MM.1S (cell line): Measurements from ENCODE around the gene KRTAP21-2.

Source experiments
- DNase-seq: peaks from one replicate; pipeline ENCODE4 v3.0.0-alpha.2; 2015
- H2AFZ ChIP-seq: fragments of 300-600 bp; sonication (generic); 2 replicates; pipeline ENCODE4 v1.6.0; 2016; ENCODE audit warnings: antibody characterized with exemption, low read length
- H3F3A ChIP-seq: fragments of 300-600 bp; sonication (generic); 2 replicates; pipeline ENCODE4 v1.6.1; 2016; ENCODE audit warnings: mild to moderate bottlenecking, antibody characterized with exemption, low read length, moderate library complexity, mixed read lengths; ENCODE audit not compliant: insufficient read depth
- H3K27ac ChIP-seq: fragments of 300-600 bp; sonication (generic); 2 replicates; pipeline ENCODE4 v1.5.1; 2016; ENCODE audit warnings: mild to moderate bottlenecking, low read length
- H3K27me3 ChIP-seq: fragments of 300-600 bp; sonication (generic); replicated peaks from 2 replicates; pipeline ENCODE4 v1.6.0; 2016; ENCODE audit warnings: low read length; ENCODE audit not compliant: insufficient read depth
- H3K36me3 ChIP-seq: fragments of 300-600 bp; sonication (generic); replicated peaks from 2 replicates; pipeline ENCODE4 v1.6.1; 2016; ENCODE audit warnings: mild to moderate bottlenecking, low read length, mixed read lengths; ENCODE audit not compliant: insufficient read depth
- H3K4me1 ChIP-seq: fragments of 300-600 bp; sonication (generic); 2 replicates; pipeline ENCODE4 v1.6.1; 2016; ENCODE audit warnings: low read length, mixed read lengths
- H3K4me2 ChIP-seq: fragments of 300-600 bp; sonication (generic); 2 replicates; pipeline ENCODE4 v1.6.0; 2016; ENCODE audit warnings: low read depth, low read length
- H3K4me3 ChIP-seq: fragments of 300-600 bp; sonication (generic); 2 replicates; pipeline ENCODE4 v1.5.1; 2016; ENCODE audit warnings: low read length, mixed read lengths
- H3K79me2 ChIP-seq: fragments of 300-600 bp; sonication (generic); 2 replicates; pipeline ENCODE4 v1.6.1; 2016; ENCODE audit warnings: mixed run types, low read length, mixed read lengths
- H3K9ac ChIP-seq: fragments of 300-600 bp; sonication (generic); 2 replicates; pipeline ENCODE4 v1.6.1; 2016; ENCODE audit warnings: low read length, mixed read lengths
- H3K9me2 ChIP-seq: fragments of 300-600 bp; sonication (generic); replicated peaks from 2 replicates; pipeline ENCODE4 v1.6.1; 2016; ENCODE audit warnings: mild to moderate bottlenecking, low read length, mixed read lengths; ENCODE audit not compliant: insufficient read depth
- H3K9me3 ChIP-seq: fragments of 300-600 bp; sonication (generic); replicated peaks from 2 replicates; pipeline ENCODE4 v1.6.1; 2016; ENCODE audit warnings: mild to moderate bottlenecking, low read length, mixed read lengths; ENCODE audit not compliant: insufficient read depth
- H4K20me1 ChIP-seq: fragments of 300-600 bp; sonication (generic); 2 replicates; pipeline ENCODE4 v1.6.1; 2016; ENCODE audit warnings: mild to moderate bottlenecking, low read length, moderate library complexity, mixed read lengths; ENCODE audit not compliant: insufficient read depth
- EZH2 ChIP-seq: fragments of 300-600 bp; sonication (generic); optimal IDR thresholded peaks from 2 replicates; pipeline ENCODE3; 2017; ENCODE audit warnings: low read depth, mild to moderate bottlenecking, antibody characterized with exemption, low read length, mixed read lengths
- EZH2phosphoT487 ChIP-seq: fragments of 300-600 bp; sonication (generic); IDR thresholded peaks from 2 replicates; pipeline ENCODE4 v1.6.1; 2018; ENCODE audit warnings: antibody characterized with exemption, low read length
- TF ChIP-seq, protein P1 (sequence below): fragments of 300-600 bp; sonication (generic); IDR thresholded peaks from 2 replicates; pipeline ENCODE4 v1.5.1; 2016; ENCODE audit warnings: antibody characterized with exemption, low read length, mixed read lengths

KRTAP21-2 gene

DNA sequence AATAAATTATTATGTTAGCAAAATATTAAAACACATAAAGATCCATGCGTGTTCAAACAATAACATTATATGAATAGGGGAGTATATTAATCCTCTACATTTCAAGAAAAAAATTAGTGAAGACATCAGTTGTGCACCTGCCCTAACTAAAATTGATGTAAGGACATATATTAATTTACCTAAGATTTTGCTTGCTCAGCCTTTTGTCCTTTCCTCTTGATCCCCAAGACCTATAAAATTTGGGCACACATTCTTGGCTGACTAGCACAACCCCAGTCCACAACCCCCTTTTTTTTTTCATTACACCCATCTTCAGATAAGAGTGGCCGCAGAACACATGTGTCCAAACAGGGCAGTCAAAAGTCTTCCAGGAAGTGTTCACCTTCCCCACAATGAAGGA lies 6.6 kb downstream of the KRTAP21-2 start:
- H3K9me3 ChIP-seq = no peaks in the 10 kb centered on the region
- no peaks in the 10 kb centered on the region for H3K27me3 ChIP-seq
- H3K27ac ChIP-seq = no peak overlapping the region
- TF ChIP-seq EZH2 = no peak
- TF ChIP-seq EZH2phosphoT487 = no peak
- TF ChIP-seq, protein P1, sequence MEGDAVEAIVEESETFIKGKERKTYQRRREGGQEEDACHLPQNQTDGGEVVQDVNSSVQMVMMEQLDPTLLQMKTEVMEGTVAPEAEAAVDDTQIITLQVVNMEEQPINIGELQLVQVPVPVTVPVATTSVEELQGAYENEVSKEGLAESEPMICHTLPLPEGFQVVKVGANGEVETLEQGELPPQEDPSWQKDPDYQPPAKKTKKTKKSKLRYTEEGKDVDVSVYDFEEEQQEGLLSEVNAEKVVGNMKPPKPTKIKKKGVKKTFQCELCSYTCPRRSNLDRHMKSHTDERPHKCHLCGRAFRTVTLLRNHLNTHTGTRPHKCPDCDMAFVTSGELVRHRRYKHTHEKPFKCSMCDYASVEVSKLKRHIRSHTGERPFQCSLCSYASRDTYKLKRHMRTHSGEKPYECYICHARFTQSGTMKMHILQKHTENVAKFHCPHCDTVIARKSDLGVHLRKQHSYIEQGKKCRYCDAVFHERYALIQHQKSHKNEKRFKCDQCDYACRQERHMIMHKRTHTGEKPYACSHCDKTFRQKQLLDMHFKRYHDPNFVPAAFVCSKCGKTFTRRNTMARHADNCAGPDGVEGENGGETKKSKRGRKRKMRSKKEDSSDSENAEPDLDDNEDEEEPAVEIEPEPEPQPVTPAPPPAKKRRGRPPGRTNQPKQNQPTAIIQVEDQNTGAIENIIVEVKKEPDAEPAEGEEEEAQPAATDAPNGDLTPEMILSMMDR = no peak
- H3K79me2 ChIP-seq = no peaks in the 10 kb centered on the region
- H2AFZ ChIP-seq = no peak overlapping the region
- H3K4me2 ChIP-seq = no peak overlapping the region
- H3K36me3 ChIP-seq = no peaks in the 10 kb centered on the region
- H3K4me1 ChIP-seq = no peaks in the 10 kb centered on the region
- DNase-seq = no peak
- H4K20me1 ChIP-seq = no peaks in the 10 kb centered on the region
- no peaks in the 10 kb centered on the region for H3F3A ChIP-seq
- H3K9ac ChIP-seq = no peak overlapping the region
- H3K9me2 ChIP-seq = no peaks in the 10 kb centered on the region
- H3K4me3 ChIP-seq = no peak overlapping the region

DNA sequence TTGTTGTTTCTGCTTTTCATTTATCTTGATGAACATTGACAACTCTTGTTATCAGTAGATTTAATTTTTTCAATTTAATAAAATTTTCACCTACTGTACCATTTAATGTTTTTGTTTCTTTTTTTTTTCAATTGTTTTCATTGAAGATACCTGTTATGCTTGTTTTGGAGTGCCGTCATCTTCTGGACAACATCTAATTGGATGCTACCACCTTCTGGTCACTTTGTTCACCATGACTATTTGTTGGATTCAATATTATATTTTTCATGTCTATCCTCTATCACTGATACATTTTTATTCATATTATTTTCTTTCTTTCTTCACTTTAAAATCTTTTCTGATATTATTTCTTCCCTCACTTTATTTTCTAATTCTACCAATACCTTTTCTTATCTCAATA lies 14.0 kb downstream of the KRTAP21-2 start:
- no peak overlapping the region for H3K4me3 ChIP-seq
- no peaks in the 10 kb centered on the region for H4K20me1 ChIP-seq
- DNase-seq = no peak

DNA sequence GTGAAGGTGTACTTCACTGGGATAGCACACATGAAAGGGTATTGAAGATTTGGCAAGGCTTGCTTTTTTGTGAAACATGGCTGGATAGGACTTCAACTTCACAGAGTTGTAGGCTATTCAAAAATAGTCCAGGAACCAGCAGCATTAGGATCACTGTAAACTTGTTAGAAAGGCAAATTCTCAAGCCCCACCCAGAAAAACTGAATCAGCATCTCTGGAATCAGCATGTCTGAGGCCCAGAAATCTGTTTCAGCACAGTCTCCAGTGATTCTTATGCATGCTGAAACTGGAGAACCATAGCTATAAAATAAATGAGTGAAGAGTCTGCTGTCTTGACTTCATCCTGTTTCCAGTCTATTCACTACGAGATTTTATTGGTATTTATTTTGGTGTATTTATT lies 20.3 kb downstream of the KRTAP21-2 start:
- no peaks in the 10 kb centered on the region for H3K36me3 ChIP-seq
- no peaks in the 10 kb centered on the region for H3K79me2 ChIP-seq
- H3K27me3 ChIP-seq = no peaks in the 10 kb centered on the region
- no peaks in the 10 kb centered on the region for H3K9me2 ChIP-seq
- TF ChIP-seq, protein P1 = no peak
- TF ChIP-seq EZH2 = no peak
- no peak for TF ChIP-seq EZH2phosphoT487
- H3F3A ChIP-seq = no peaks in the 10 kb centered on the region
- H3K9ac ChIP-seq = no peak overlapping the region
- no peak overlapping the region for H3K27ac ChIP-seq
- H2AFZ ChIP-seq = no peak overlapping the region
- H3K4me2 ChIP-seq = no peak overlapping the region
- H3K4me3 ChIP-seq = no peak overlapping the region
- DNase-seq = no peak
- H3K9me3 ChIP-seq = no peaks in the 10 kb centered on the region
- no peaks in the 10 kb centered on the region for H4K20me1 ChIP-seq
- H3K4me1 ChIP-seq = no peaks in the 10 kb centered on the region

More for the DNA sequence above, 14.0 kb downstream of the KRTAP21-2 start:
- no peak overlapping the region for H3K9ac ChIP-seq
- no peaks in the 10 kb centered on the region for H3K27me3 ChIP-seq
- H3K9me2 ChIP-seq = no peaks in the 10 kb centered on the region
- no peak overlapping the region for H2AFZ ChIP-seq
- H3K36me3 ChIP-seq = no peaks in the 10 kb centered on the region
- TF ChIP-seq EZH2phosphoT487 (no peak), EZH2 (no peak)
- no peaks in the 10 kb centered on the region for H3K9me3 ChIP-seq
- no peaks in the 10 kb centered on the region for H3K4me1 ChIP-seq
- no peaks in the 10 kb centered on the region for H3K79me2 ChIP-seq
- no peak overlapping the region for H3K27ac ChIP-seq
- H3F3A ChIP-seq = no peaks in the 10 kb centered on the region
- no peak overlapping the region for H3K4me2 ChIP-seq

GRCh38 chr21:30719401-30719800 lies 27.7 kb downstream of the KRTAP21-2 start:
- no peaks in the 10 kb centered on the region for H3K9me2 ChIP-seq
- H3K4me3 ChIP-seq = no peak overlapping the region
- no peak overlapping the region for H2AFZ ChIP-seq
- no peak for DNase-seq
- H3K36me3 ChIP-seq = no peaks in the 10 kb centered on the region
- no peak overlapping the region for H3K9ac ChIP-seq
- no peaks in the 10 kb centered on the region for H3K79me2 ChIP-seq
- TF ChIP-seq EZH2phosphoT487 = no peak
- TF ChIP-seq, protein P1 = no peak
- no peak for TF ChIP-seq EZH2
- H3K4me1 ChIP-seq = no peaks in the 10 kb centered on the region
- H4K20me1 ChIP-seq = no peaks in the 10 kb centered on the region
- no peaks in the 10 kb centered on the region for H3F3A ChIP-seq
- no peaks in the 10 kb centered on the region for H3K9me3 ChIP-seq
- no peak overlapping the region for H3K4me2 ChIP-seq
- no peak overlapping the region for H3K27ac ChIP-seq
- no peaks in the 10 kb centered on the region for H3K27me3 ChIP-seq
